ENCODE results near the gene DHX30.
"Not testable (repeated sequence)": the region's sequence is repeated elsewhere in the genome, so short reads cannot be mapped to it uniquely, and the experiment has no call there.

The DHX30 gene

GRCh38 chr3:47884603-47885002 lies 81.7 kb downstream of the DHX30 start:
- no peak for DNase-seq (ENCODE audit: low read depth)

DNA sequence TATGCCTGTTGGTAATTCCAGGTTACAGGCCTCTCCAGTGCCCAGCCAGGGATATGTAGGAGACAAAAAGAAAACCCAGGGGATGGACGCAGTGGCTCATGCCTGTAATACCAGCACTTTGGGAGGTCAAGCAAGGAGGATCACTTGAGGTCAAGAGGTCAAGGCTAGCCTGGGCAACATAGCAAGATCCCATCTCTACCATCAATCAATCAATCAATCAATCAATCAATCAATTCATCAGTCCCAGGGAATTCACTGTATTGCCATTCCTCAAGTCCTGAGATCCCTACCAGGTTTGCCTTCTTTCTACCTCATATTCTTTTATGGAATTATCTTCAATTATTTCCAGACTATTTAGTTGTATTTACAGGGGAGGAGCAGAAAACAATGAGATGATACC lies 82.2 kb downstream of the DHX30 start:
- DNase-seq (ENCODE audit: low read depth): no peak

GRCh38 chr3:47887991-47888390 lies 85.1 kb downstream of the DHX30 start:
- not testable (repeated sequence) for DNase-seq (ENCODE audit: low read depth)

DNA sequence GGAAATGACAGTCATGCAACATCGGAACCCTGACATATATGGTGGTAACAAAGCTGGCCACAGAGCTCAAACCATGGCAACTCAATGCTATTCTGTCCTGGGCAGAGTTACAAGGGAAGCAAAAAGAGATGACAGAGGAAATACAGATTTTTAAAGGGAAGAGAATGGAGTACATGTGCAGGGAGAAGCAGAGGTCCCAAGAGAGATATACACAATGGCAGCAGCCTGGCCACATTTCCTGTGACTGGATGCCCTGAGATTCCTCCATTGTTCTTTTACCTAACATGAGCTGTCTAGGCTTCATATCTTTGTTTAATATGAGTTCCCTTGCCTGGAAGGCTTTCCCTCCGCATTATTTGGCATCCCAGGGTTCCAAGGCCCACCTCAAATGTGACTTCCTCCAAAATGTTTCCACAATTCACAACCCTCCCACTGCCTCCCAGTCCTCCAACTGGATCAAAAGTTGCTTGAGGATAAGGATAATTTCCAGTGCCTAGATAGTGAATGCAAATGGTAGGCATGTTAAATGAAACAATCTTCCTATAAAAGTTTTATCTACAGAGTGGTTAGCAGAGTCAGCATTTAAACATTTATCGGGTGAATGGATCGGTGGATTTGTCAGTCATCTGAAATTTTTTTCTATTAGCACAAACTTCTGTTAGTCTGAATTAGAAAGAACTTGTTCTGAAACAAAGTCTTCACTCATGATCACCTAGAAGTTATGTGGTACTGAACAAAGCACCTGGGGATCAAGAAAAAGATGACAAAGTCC lies 86.2 kb downstream of the DHX30 start:
- no peak for DNase-seq (ENCODE audit: low read depth)

DNA sequence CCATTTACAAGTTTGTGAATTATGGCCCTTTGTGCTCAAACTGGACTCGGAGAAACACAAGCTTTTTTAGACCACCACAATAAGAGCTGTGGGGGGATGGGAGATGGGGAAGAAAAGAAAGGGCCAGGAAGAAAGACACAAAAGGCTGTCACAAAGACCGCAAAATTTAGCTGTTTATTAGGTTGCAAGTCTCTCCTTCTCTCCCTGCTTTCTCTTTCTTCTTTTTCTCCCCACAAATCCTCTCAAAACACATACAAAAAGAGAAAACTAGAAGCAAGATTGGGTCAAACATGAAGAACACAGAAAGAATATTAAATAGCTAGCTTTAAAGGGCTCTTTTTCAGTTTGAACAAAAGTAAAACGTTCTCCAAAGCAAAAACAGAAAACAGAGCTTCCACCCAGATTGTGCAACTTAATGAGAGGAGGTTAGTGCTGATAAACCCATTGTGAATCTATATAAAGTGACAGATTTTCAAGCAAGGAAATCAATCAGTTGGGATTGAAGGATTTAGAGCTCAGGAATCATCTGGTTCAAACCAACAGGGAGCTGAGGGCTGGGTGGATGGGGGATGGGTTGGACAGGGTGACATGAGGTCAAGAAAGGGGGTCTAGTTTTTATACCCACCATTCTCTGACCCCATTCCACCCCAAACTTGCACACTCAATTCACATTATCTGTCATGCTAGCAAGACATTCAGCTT lies 87.3 kb downstream of the DHX30 start:
- peak; percentile 13 for DNase-seq (ENCODE audit: low read depth)

DNA sequence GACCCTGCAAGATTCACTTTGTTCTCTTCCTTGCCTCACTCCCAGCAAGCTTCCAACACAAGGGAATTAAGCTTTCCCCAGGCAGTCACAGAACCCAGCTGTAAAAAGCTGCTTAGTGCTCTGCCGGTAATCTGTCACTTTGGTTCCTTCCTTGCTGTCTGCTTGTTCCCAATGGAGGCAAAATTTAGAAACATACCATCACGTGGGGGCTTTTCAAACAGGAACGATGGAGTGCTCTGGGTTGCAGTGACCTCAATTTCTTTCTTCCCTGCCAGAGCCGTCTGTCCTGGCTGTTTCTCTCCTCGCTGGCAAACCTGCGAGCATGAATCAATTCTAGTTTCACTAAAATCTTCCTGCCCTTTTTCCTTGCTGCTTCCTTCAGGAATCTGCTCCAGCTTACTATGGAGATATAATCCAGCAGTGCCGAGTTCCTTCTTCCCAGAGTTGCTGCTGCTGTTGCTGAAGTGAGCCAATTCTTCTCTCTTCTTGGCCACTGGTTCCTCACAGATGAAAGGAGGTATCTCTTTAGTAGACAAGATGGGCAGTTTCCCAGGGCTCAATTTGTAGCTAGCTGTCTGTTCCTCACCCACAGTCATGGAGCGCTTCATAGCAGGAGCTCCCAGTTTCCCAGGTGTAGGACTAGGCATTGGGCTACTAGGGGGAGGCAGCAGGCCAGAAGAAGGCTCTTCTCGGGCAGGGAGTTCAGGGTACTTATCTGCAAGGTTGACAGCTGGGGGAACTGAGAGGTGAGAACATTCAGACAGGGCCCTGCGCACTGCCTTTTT lies 88.1 kb downstream of the DHX30 start:
- DNase-seq (ENCODE audit: low read depth): no peak

- DNase-seq (ENCODE audit: low read depth): no peak
These were observed 88.7 kb downstream of the DHX30 start for GRCh38 chr3:47891613-47892005.

GRCh38 chr3:47892286-47893040 lies 89.5 kb downstream of the DHX30 start:
- DNase-seq (ENCODE audit: low read depth): no peak

GRCh38 chr3:47895241-47895640 lies 92.3 kb downstream of the DHX30 start:
- DNase-seq (ENCODE audit: low read depth): no peak

DNA sequence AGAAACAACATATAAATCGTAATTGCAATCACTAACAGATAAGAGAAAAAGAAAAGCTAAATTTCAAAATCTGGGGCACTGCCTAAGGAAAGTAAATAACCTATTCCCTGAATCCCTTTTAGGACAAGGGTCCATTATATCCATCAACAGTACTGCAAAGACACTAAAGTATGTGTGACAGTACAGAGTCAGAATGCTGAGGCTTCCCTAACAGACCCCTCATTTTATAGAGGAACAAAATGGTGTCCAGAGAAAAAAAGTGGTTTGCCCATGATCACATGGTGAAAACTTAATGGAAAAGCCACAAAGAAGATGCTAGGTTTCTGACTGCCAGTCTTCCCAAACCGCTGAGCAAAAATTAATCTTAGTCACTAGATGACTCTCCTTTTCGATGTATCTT lies 93.8 kb downstream of the DHX30 start:
- DNase-seq (ENCODE audit: low read depth): no peak

- DNase-seq (ENCODE audit: low read depth): no peak
These were observed 95.0 kb downstream of the DHX30 start for GRCh38 chr3:47897954-47898353.

DNA sequence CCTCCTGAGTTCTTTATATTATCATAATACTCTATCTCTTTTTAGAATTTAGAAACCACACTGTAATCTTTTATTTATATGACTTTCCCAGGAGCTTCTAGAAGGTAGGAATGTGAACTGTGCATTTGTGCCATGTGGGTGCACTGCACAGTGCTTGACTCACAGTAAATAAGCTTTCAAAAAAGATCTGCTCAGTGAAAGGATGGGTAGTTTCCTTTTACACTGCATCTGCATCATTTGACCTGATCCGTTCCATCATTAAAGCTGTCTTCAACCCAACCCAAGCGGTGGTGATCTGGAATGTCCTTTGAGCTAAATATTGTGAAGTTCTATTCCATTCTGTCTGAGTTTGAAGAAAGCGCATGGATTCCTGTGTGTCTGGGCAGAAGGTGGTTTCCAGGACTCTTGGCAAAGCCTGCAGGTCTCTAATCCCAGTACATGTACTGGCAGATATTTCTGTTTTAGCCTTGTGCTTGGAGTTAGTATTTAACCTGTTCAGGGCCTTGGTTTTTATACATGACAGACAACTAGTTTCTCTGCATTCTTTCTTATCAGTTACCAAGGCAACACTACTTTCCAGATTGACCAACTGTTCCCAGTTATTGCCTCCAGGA lies 96.7 kb downstream of the DHX30 start:
- DNase-seq (ENCODE audit: low read depth): peak; percentile 61

Measured in amniotic epithelial cell (primary cell).